GM19438 (cell line): ENCODE data around the gene SAMD8.
"Not testable (repeated sequence)": the region's sequence is repeated elsewhere in the genome, so short reads cannot be mapped to it uniquely, and the experiment has no call there.

Source experiments
- ATAC-seq: cut with Tn5 transposase; IDR thresholded peaks from one replicate; pipeline ENCODE4 v1.9.1; 2021; ENCODE audit warnings: low read depth; ENCODE audit not compliant: unreplicated experiment

Gene SAMD8

GRCh38 chr10:75136346-75136745 is 24.9 kb downstream of the SAMD8 start:
- ATAC-seq = no peak

DNA sequence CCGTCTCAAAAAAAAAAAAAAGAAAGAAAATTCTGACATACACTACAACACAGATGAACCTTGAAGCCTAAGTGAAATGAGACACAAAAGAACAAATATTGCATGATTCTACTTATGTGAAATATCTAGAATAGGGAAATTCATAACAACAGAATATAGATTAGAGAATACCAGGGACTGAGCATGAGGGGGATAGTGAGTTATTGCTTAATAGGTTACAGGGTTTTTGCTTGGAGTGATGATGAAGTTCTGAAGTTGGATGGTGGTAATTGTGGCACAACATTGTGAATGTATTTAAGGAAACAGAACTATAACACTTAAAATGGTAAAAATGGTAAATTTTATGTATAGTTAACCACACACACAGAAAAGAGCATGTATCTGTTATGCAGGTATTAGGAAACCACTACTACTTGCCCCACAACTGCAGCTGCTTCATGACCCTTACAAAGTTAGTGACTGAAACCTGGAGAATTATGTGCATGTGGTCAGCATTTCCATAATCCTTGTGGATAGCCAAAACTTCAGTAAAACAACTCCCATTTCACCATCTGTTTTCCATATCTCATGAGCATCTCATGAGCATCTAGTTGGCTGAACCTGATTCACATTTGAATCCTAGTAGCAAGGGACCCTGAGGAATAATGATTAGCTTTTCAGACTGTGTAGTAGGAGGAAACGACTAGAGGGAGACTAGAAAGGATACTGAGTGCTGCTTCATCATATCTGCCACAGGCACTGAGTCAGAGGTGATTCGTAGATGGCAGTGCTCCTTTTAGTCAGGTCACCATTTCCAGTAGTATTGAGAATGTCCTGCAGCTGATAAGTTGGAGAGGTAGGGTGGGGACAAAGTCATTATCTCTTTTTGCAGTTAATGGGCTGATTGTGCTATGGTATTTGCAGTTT is 26.3 kb downstream of the SAMD8 start:
- no peak for ATAC-seq

DNA sequence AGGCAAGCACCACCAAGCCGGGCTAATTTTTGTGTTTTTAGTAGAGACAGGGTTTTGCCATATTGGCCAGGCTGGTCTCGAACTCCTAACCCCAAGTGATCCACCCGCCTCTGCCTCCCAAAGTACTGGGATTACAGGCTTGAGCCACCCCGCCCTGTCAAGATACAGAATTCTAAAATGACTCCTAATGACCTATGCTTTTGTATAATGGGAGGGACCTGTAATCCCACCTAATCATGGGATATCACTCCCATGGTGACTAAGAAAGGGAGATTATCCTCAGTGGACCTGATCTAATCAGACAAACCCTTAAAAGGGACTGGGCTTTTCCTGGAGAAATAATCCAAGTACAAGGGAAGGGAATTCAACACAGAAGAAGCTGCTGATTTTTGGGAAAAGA is 28.8 kb downstream of the SAMD8 start:
- no peak for ATAC-seq

GRCh38 chr10:75143353-75143752 is 31.9 kb downstream of the SAMD8 start:
- ATAC-seq = no peak

GRCh38 chr10:75145590-75145989 is 34.1 kb downstream of the SAMD8 start:
- no peak for ATAC-seq

- ATAC-seq = no peak
Observed at GRCh38 chr10:75146780-75147179, 35.3 kb downstream of the SAMD8 start.

GRCh38 chr10:75150656-75151055 is 39.2 kb downstream of the SAMD8 start:
- ATAC-seq = no peak

- no peak for ATAC-seq
Observed at GRCh38 chr10:75159519-75159918, 48.1 kb downstream of the SAMD8 start.

DNA sequence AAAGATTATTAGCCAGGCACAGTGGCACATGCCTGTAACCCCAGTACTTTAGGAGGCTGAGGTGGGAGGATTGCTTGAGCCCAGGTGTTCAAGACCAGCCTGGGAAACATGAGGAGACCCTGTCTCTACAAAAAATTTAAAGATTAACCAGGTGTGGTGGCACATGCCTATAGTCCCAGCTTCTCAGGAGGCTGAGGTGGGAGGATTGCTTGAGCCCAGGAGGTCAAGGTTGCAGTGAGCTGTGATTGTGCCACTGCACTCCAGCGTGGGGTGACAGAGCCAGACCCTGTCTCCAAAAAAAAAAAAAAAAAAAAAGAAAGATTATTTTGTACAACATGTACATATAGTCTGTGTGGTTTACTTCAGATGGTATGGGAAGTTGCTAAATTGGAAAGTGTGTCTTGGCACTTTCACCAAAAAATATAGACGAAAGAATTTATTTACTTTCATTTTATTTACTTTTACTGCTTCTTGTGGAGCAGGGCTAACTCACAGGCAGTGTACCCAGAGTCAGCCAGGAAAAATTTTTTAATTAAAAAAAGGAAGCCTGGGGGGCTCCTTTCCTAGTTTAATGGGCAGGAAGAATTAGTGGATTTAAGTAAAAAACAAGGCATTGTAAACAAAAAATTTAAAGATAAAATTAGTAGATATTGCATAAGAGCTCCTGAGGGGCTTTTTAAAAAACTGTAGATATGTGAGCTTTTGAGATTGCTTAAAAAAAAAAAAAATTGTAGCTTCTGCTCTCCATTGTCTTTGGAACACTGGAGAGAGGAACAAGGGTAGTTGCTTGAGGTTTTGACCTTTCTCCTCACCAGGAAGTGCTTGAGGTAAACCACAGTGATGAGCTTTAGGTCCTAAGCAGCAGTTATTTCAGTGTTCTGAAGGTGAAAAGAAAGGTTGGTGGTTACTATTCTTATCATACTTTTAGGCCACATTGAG is 54.5 kb downstream of the SAMD8 start:
- ATAC-seq = peak; percentile 97

DNA sequence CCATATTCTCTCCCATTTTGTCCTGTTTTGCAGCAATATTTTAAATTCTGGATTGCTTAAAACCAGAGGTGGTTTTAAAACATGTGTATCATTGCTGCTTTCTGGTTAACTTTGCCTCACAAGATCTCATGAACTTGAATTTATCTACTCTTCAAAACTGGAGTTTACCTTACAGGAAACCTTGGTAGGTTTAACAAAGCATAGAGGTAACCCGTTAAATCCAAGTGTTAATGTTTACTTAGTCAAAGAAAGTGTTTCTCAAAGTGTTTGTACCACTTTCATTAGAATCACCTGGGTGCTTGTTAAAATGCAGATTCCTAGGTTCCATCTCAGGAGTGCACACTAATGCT is 55.1 kb downstream of the SAMD8 start:
- ATAC-seq = peak; percentile 8

DNA sequence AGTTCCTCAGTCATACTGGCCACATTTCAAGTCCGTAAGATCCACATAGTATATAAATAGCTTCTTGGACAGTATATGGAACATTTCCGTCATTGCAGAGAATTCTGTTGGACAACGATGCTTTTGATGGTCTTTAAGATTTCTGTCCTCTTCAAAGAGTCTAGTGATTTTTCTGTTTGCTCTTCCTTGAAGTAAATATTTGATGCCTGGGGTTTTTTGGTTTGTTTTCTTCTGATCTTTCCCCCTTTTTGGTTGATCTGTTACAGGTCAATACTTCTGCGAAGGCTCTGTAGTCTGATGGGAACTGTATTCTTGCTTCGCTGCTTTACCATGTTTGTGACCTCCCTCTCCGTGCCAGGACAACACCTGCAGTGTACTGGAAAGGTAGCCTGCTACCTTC is 56.8 kb downstream of the SAMD8 start:
- ATAC-seq = no peak

- ATAC-seq = no peak
Observed at GRCh38 chr10:75170215-75170614, 58.8 kb downstream of the SAMD8 start.

- no peak for ATAC-seq
Observed at GRCh38 chr10:75175046-75175445, 63.6 kb downstream of the SAMD8 start.

- no peak for ATAC-seq
Observed at GRCh38 chr10:75176046-75176445, 64.6 kb downstream of the SAMD8 start.

DNA sequence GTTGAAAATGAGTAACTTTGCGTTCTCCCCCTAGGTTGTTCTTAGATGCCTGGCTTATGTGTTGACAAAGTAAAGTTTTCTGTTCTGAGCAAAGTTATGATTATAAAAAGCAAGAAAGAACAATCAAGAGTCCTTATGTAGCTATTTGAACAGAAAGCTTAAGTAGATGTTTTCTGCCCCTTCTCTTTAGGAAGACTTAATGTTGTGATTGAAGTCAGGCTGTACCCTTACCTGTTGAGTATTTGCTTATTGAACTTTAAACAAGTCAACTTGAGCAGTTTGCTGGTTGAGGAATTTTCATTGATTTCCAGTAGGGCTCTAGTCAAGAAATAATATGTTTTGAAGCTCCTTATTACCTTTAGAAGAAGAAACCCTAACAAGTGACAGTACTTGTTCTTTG is 65.3 kb downstream of the SAMD8 start:
- no peak for ATAC-seq

DNA sequence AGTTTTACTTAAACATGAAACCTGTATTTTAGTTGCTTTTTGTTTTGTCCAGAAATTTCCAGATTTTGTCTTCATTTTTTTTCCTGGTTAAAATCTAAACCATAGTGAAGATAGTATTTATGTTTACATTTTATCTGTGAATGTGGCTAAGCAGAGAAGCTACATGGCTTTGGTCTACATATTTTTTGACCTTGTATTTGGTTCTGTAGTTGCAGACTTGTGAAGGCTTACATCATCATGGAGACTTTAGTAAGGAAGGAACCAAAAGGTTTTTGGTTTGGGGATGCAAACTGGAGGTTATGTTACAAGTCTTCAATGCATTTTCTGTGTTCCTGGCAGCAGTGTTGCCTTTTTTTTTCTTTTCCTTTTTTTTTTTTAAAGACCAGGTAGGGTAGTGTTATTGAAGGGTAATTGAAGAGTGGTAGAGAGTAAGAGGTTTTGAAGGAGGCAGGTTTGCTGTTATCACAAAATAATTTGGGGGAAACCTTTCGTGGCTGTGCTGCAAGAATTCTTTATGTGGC is 68.3 kb downstream of the SAMD8 start:
- ATAC-seq = no peak

DNA sequence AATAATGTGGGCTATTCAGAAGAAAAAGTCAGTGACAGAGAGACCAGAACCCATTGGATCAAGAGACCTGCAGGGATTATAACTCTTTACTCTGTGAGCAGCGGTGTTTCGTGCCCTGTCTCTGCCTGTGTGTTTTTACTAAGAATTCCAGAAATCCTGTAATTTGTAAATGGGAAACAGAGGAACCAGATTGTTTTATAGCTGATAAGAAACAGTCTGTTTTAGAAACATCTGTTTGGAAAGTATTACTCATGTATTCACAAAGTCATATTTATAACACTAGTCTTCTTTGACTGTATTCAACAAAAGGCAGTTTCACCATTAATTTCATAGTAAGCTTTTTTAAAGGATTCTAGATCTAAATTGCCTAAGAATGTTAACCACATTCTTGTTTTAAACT is 69.1 kb downstream of the SAMD8 start:
- no peak for ATAC-seq

DNA sequence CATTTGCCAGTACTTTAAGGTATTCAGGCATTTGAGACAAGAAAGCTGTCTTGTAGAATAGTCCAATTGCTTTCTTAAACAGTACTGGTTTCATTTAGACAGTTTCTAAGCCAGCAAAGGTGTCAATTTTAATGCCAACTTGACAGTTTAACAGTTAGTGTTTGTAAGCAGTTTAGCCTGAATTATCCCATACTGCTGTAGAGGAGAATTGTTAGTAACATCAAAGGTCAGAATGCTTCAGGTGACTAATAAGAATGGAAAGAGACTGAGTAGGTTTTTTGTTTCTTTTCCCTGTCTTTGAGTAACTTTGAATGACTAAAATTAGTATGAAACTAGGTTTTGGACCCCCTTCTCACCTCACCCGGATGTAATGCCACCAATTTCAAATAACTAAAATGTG is 69.6 kb downstream of the SAMD8 start:
- ATAC-seq = no peak

- no peak for ATAC-seq
Observed at GRCh38 chr10:75186310-75186709, 74.9 kb downstream of the SAMD8 start.

GRCh38 chr10:75187961-75188426 is 76.5 kb downstream of the SAMD8 start:
- no peak for ATAC-seq

GRCh38 chr10:75188522-75188921 is 77.1 kb downstream of the SAMD8 start:
- ATAC-seq = not testable (repeated sequence)
